HepG2 (cell line): ENCODE measurements around the gene MYADML2. TPM values are rescaled to one million over a fixed set of nuclear protein-coding genes. Genes with fewer than 3 reads are reported as not detected.

Source experiments
- DZIP1 ChIP-seq: sonication (generic); formaldehyde crosslinking; IDR thresholded peaks from 2 replicates; pipeline ENCODE4 v1.5.0; 2020; ENCODE audit warnings: mild to moderate bottlenecking, missing genetic modification reagents
- MYPOP ChIP-seq: sonication (generic); formaldehyde crosslinking; IDR thresholded peaks from 2 replicates; pipeline ENCODE4 v1.8.1; 2023; ENCODE audit warnings: mild to moderate bottlenecking, moderate library complexity, missing genetic modification reagents
- NR2F6 ChIP-seq, 2 experiments: IDR thresholded peaks; 2 replicates each; pipeline ENCODE4 v1.6.1; 2016; ENCODE audit warnings: antibody characterized with exemption in 1 of 2, mild to moderate bottlenecking in 1 of 2
- TRIM24 ChIP-seq: sonication (generic); formaldehyde crosslinking; IDR thresholded peaks from 2 replicates; pipeline ENCODE4 v1.8.0; 2022; ENCODE audit warnings: mild to moderate bottlenecking, missing genetic modification reagents
- ZBTB26 ChIP-seq: IDR thresholded peaks from 2 replicates; pipeline ENCODE4 v1.6.1; 2016; ENCODE audit warnings: missing compliant biosample characterization, missing genetic modification reagents, borderline replicate concordance
- ZNF335 ChIP-seq: sonication (generic); formaldehyde crosslinking; IDR thresholded peaks from 2 replicates; pipeline ENCODE4 v1.4.0; 2020; ENCODE audit warnings: missing genetic modification reagents
- ZNF432 ChIP-seq: sonication (generic); formaldehyde crosslinking; IDR thresholded peaks from 2 replicates; pipeline ENCODE4 v1.5.0; 2020; ENCODE audit warnings: missing genetic modification reagents, mild to moderate bottlenecking, borderline replicate concordance
- polyA plus RNA-seq, 8 experiments: library from polyadenylated mRNA; depleted of rRNA in 3 of 8; stranded (reverse) in 7 of 8; unstranded in 1 of 8; fragments of >200 nt; fragmentation: Illumina TruSeq in 4 of 8; extraction: Trizol in 4 of 8; gene quantifications; 2 replicates each; pipeline versions ENCODE4 v1.2.1 to v1.2.3, GENCODE V29; 2011 to 2016; ENCODE audit warnings: low read depth in 4 of 8, missing spikeins in 1 of 8, mixed read lengths in 1 of 8; ENCODE audit not compliant: insufficient read depth in 1 of 8
- total RNA-seq, 5 experiments: library from RNA; depleted of rRNA; stranded (reverse); fragments of >200 nt; fragmentation: Illumina TruSeq; extraction: Trizol; gene quantifications; 2 replicates each; pipeline ENCODE4 v1.2.3, GENCODE V29; 2016; ENCODE audit warnings: low read depth in 1 of 5

Gene MYADML2
- total and polyA plus RNA-seq, 2 of the 13 experiments (the other 11 are each of a cell fraction or from before 2014, with no cell fraction given): not detected

- 0 out of 2 replicates have a peak, but pooled peaks have one; percentile 52 for TF ChIP-seq ZBTB26 (CRISPR knock-in tag)
- TF ChIP-seq DZIP1 (CRISPR knock-in tag): no peak
- peak; percentile 19; the same call in 1 of the 2 replicates for TF ChIP-seq MYPOP (CRISPR knock-in tag)
- no peak for TF ChIP-seq ZNF335 (CRISPR knock-in tag)
- no peak for TF ChIP-seq NR2F6 (IDR thresholded peaks at IDR 0.05)
- TF ChIP-seq NR2F6 (CRISPR knock-in tag; IDR thresholded peaks at IDR 0.05): no peak
- TF ChIP-seq TRIM24 (CRISPR knock-in tag): no peak
- TF ChIP-seq ZNF432 (CRISPR knock-in tag): no peak
Observed at GRCh38 chr17:81890447-81891302, 56.4 kb downstream of the MYADML2 start (continued).

Other genes starting within 250 kb of the MYADML2 start
- 39.1 and 72.5 TPM in 2 replicates for gene MRPL12, start 243.9 kb downstream of the MYADML2 start, total RNA-seq (2016; rRNA removed; fragmentation: Illumina TruSeq; extraction: Trizol)
- gene MRPL12, start 243.9 kb downstream of the MYADML2 start, polyA plus RNA-seq (2011; rRNA removed): 94.1 and 112 TPM in 2 replicates
- gene SLC25A10, start 234.9 kb downstream of the MYADML2 start, total RNA-seq (2016; rRNA removed; fragmentation: Illumina TruSeq; extraction: Trizol): 111 and 140 TPM in 2 replicates
- gene SLC25A10, start 234.9 kb downstream of the MYADML2 start, polyA plus RNA-seq (2011; rRNA removed): 46.5 and 59.7 TPM in 2 replicates
- 0.13 TPM in 1 of 2 replicates, not detected in the other for gene GCGR, start 143.1 kb downstream of the MYADML2 start, total RNA-seq (2016; rRNA removed; fragmentation: Illumina TruSeq; extraction: Trizol)
- gene GCGR, start 143.1 kb downstream of the MYADML2 start, polyA plus RNA-seq (2011; rRNA removed): 0.04 and 0.27 TPM in 2 replicates
- 76.1 and 84.9 TPM in 2 replicates for gene MCRIP1, start 113.9 kb downstream of the MYADML2 start, total RNA-seq (2016; rRNA removed; fragmentation: Illumina TruSeq; extraction: Trizol)
- gene MCRIP1, start 113.9 kb downstream of the MYADML2 start, polyA plus RNA-seq (2011; rRNA removed): 79.7 and 113 TPM in 2 replicates
- 0.69 and 1.00 TPM in 2 replicates for gene PPP1R27, start 112.2 kb downstream of the MYADML2 start, total RNA-seq (2016; rRNA removed; fragmentation: Illumina TruSeq; extraction: Trizol)
- gene PPP1R27, start 112.2 kb downstream of the MYADML2 start, polyA plus RNA-seq (2011; rRNA removed): 0.17 and 0.33 TPM in 2 replicates
- gene P4HB, start 86.7 kb downstream of the MYADML2 start, total RNA-seq (2016; rRNA removed; fragmentation: Illumina TruSeq; extraction: Trizol): 337 and 782 TPM in 2 replicates
- gene P4HB, start 86.7 kb downstream of the MYADML2 start, polyA plus RNA-seq (2011; rRNA removed): 181 and 185 TPM in 2 replicates
- gene ARHGDIA, start 75.9 kb downstream of the MYADML2 start, total RNA-seq (2016; rRNA removed; fragmentation: Illumina TruSeq; extraction: Trizol): 64.0 and 120 TPM in 2 replicates
- gene ARHGDIA, start 75.9 kb downstream of the MYADML2 start, polyA plus RNA-seq (2011; rRNA removed): 40.0 and 52.1 TPM in 2 replicates
- 264 and 269 TPM in 2 replicates for gene ALYREF, start 55.6 kb downstream of the MYADML2 start, total RNA-seq (2016; rRNA removed; fragmentation: Illumina TruSeq; extraction: Trizol)
- 58.4 and 59.8 TPM in 2 replicates for gene ALYREF, start 55.6 kb downstream of the MYADML2 start, polyA plus RNA-seq (2011; rRNA removed)
- gene ANAPC11, start 55.5 kb downstream of the MYADML2 start, total RNA-seq (2016; rRNA removed; fragmentation: Illumina TruSeq; extraction: Trizol): 114 and 127 TPM in 2 replicates
- 235 and 250 TPM in 2 replicates for gene ANAPC11, start 55.5 kb downstream of the MYADML2 start, polyA plus RNA-seq (2011; rRNA removed)
- gene NPB, start 45.0 kb downstream of the MYADML2 start, total RNA-seq (2016; rRNA removed; fragmentation: Illumina TruSeq; extraction: Trizol): 0.56 and 0.93 TPM in 2 replicates
- 0.11 and 0.22 TPM in 2 replicates for gene NPB, start 45.0 kb downstream of the MYADML2 start, polyA plus RNA-seq (2011; rRNA removed)
- 240 and 297 TPM in 2 replicates for gene PCYT2, start 35.8 kb downstream of the MYADML2 start, total RNA-seq (2016; rRNA removed; fragmentation: Illumina TruSeq; extraction: Trizol)
- gene PCYT2, start 35.8 kb downstream of the MYADML2 start, polyA plus RNA-seq (2011; rRNA removed): 147 and 222 TPM in 2 replicates
- gene SIRT7, start 29.1 kb downstream of the MYADML2 start, total RNA-seq (2016; rRNA removed; fragmentation: Illumina TruSeq; extraction: Trizol): 14.5 and 24.8 TPM in 2 replicates
- gene SIRT7, start 29.1 kb downstream of the MYADML2 start, polyA plus RNA-seq (2011; rRNA removed): 8.3 and 10.9 TPM in 2 replicates
- gene MAFG, start 19.5 kb downstream of the MYADML2 start, total RNA-seq (2016; rRNA removed; fragmentation: Illumina TruSeq; extraction: Trizol): 12.4 and 14.5 TPM in 2 replicates
- gene MAFG, start 19.5 kb downstream of the MYADML2 start, polyA plus RNA-seq (2011; rRNA removed): 20.0 TPM in 2 replicates
- gene PYCR1, start 9.9 kb downstream of the MYADML2 start, total RNA-seq (2016; rRNA removed; fragmentation: Illumina TruSeq; extraction: Trizol): 323 and 338 TPM in 2 replicates
- 338 and 382 TPM in 2 replicates for gene PYCR1, start 9.9 kb downstream of the MYADML2 start, polyA plus RNA-seq (2011; rRNA removed)
- gene NOTUM, start 14.0 kb upstream of the MYADML2 start, total RNA-seq (2016; rRNA removed; fragmentation: Illumina TruSeq; extraction: Trizol): 67.7 and 160 TPM in 2 replicates
- 150 and 181 TPM in 2 replicates for gene NOTUM, start 14.0 kb upstream of the MYADML2 start, polyA plus RNA-seq (2011; rRNA removed)
- gene ASPSCR1, start 30.4 kb upstream of the MYADML2 start, total RNA-seq (2016; rRNA removed; fragmentation: Illumina TruSeq; extraction: Trizol): 221 and 314 TPM in 2 replicates
- gene ASPSCR1, start 30.4 kb upstream of the MYADML2 start, polyA plus RNA-seq (2011; rRNA removed): 257 and 274 TPM in 2 replicates
- gene CENPX, start 75.6 kb upstream of the MYADML2 start, total RNA-seq (2016; rRNA removed; fragmentation: Illumina TruSeq; extraction: Trizol): 166 and 170 TPM in 2 replicates
- gene CENPX, start 75.6 kb upstream of the MYADML2 start, polyA plus RNA-seq (2011; rRNA removed): 92.7 and 96.7 TPM in 2 replicates
- gene LRRC45, start 76.1 kb upstream of the MYADML2 start, total RNA-seq (2016; rRNA removed; fragmentation: Illumina TruSeq; extraction: Trizol): 21.4 and 48.1 TPM in 2 replicates
- 11.6 and 14.1 TPM in 2 replicates for gene LRRC45, start 76.1 kb upstream of the MYADML2 start, polyA plus RNA-seq (2011; rRNA removed)
- 4.0 and 10.5 TPM in 2 replicates for gene RAC3, start 84.4 kb upstream of the MYADML2 start, total RNA-seq (2016; rRNA removed; fragmentation: Illumina TruSeq; extraction: Trizol)
- gene RAC3, start 84.4 kb upstream of the MYADML2 start, polyA plus RNA-seq (2011; rRNA removed): 21.3 and 24.1 TPM in 2 replicates
- gene DCXR, start 90.5 kb upstream of the MYADML2 start, total RNA-seq (2016; rRNA removed; fragmentation: Illumina TruSeq; extraction: Trizol): 286 and 311 TPM in 2 replicates
- gene DCXR, start 90.5 kb upstream of the MYADML2 start, polyA plus RNA-seq (2011; rRNA removed): 287 and 290 TPM in 2 replicates
- 27.8 and 64.0 TPM in 2 replicates for gene RFNG, start 104.6 kb upstream of the MYADML2 start, total RNA-seq (2016; rRNA removed; fragmentation: Illumina TruSeq; extraction: Trizol)
- gene RFNG, start 104.6 kb upstream of the MYADML2 start, polyA plus RNA-seq (2011; rRNA removed): 61.4 and 90.6 TPM in 2 replicates
- 106 and 124 TPM in 2 replicates for gene GPS1, start 104.7 kb upstream of the MYADML2 start, total RNA-seq (2016; rRNA removed; fragmentation: Illumina TruSeq; extraction: Trizol)
- 128 and 161 TPM in 2 replicates for gene GPS1, start 104.7 kb upstream of the MYADML2 start, polyA plus RNA-seq (2011; rRNA removed)
- 67.9 and 109 TPM in 2 replicates for gene DUS1L, start 118.6 kb upstream of the MYADML2 start, total RNA-seq (2016; rRNA removed; fragmentation: Illumina TruSeq; extraction: Trizol)
- gene DUS1L, start 118.6 kb upstream of the MYADML2 start, polyA plus RNA-seq (2011; rRNA removed): 81.0 and 108 TPM in 2 replicates
- 101 and 192 TPM in 2 replicates for gene FASN, start 151.0 kb upstream of the MYADML2 start, total RNA-seq (2016; rRNA removed; fragmentation: Illumina TruSeq; extraction: Trizol)
- 51.7 and 92.4 TPM in 2 replicates for gene FASN, start 151.0 kb upstream of the MYADML2 start, polyA plus RNA-seq (2011; rRNA removed)